Stimulated activated naive CD8-positive, alpha-beta T cell treated with anti-CD3 and anti-CD28 coated beads, Interleukin-15, Interleukin-2, amounts not matched to agents 100 U/mL and 50 U/mL, for 24 hours (primary cell): ENCODE results near the gene TPSAB1.
A peak's percentile ranks its signal among the peaks of the same experiment; 100 is the strongest.

Source experiments
- ATAC-seq: fragments of 150-1000 bp; cut with Tn5 transposase; one replicate; pipeline ENCODE4 v1.10.0; 2021
- DNase-seq: peaks from one replicate; pipeline ENCODE4 v3.0.0; 2021

The TPSAB1 gene

DNA sequence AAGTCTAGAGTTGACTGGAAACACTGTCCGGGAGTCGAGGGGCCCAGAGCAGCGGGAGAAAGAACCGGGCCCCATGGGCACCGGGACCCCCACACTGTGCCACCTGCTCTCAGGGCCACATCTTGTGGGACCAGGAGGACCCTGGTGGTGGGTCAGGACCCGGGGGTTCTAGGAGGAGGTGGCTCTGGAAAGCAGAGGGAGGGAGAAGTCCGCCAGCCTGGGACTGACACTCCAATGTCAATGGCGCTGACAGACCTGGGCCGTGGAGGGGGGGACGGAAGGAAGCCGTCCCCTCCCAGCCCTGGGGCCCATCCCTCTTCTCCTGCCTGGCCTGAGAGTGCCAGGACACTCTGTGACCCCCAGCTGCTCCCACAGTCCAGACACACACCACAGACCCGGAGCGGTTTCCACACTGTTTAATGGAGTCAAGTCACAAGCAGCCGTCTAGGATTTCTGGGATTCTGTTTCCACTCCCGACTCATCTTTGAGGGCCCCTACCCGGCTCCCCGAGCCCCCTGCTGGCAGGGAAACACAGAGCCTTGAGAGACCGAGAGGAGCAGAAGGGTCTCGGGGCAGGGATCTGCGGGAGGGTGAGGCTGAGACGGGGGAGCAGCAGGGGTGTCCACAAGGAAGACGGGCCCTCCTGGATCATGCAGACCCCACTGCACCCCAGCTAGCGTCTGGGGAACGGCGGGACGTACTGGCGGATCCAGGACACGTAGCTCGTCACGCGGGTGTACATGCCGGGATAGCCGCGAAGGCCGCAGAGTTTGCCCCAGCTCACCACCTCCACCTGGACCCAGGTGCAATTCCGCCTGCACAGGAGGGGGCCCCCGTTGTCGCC is 45.4 kb downstream of the TPSAB1 start:
- DNase-seq = no peak
- ATAC-seq = no peak

DNA sequence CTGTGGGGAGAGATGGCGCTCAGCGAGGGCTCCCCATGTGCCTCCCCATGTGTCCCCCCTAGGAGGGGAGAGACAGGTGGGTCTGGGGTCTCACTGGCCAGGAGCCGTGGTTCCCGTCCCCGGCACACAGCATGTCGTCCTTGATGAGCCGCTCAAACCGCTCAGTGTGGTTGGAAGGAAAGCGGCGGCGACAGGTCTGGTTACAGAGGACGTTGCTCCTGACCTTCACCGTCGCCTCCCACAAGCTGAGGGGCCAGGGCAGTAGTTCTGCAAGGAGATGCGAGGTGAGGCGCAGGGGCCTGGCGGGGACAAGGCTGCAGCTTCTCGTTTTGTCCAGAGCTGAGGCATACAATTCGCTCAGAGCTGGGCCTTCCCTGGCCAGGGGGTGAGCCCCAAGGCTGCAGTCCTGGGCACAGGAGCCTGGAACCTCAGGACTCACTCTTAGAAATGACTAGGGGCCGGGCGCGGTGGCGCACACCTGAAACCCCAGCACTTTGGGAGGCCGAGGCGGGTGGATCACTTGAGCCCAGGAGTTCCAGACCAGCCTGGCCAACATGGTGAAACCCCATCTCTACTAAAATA is 46.1 kb downstream of the TPSAB1 start:
- DNase-seq (no peak), ATAC-seq (no peak)

DNA sequence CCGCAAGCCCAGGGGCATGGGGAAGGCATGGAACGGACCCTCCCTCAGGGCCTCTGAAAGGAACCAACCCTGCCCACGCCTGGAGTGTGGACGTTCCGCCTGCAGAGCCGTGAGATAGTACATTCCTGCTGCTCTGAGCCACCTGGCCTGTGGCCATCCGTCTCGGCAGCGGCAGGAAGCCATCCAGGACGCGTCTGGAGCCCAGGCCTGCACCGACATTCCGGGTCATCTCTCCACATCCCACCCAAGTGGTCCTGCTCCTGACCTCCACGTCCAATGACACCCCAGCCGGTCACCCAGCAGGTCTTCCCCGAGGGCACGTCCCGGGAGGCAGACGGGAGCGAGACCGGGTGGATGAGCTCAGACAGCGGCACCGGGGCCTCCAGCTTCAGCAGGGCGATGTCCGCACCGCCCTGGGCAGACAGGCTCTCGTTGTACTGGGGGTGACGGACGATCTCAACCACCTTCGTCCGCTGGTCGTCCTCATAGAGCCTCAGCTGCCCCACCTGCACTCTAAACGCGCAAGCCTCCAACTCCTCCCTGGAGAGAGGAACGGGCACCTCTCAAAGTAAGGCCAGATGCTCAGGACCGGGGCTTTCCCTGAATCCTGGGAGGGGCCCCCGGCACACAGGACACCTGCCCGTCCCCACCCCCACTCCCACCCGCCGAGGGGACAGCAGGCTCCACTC is 47.6 kb downstream of the TPSAB1 start:
- DNase-seq = no peak
- no peak for ATAC-seq

DNA sequence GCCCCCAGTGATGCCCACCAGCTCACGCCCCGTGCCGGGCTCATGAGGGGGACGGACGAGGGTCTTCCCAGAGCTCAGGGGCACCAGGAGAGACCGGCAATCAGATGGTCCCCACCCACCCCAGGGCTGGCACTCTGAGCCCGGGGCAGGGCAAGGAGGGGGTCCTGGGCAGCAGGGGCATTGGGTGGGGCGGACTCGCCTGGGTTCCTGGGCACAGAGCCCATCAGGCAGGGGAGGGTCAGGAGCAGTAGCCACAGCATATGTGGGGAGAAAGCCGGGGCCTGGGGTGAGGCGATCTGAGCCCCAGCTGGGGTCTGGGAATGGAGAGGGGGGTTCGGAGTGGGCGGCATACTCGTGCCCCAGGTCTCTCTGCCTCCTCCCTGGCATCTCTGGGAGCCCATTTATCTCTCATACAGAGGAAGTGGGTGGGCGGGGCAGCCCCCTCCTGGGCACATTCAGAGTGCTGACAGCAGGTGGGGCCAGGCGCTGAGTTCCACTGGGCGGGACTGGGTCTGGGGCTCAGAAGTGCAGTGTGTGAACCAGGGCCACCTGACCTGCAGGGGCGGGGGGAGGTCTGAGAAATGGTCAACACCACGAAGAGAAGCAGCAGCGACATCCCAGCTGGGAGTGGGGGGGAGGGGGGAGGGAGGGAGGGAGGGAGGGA is 48.4 kb downstream of the TPSAB1 start:
- ATAC-seq (peak; percentile 47), DNase-seq (peak; percentile 34)

DNA sequence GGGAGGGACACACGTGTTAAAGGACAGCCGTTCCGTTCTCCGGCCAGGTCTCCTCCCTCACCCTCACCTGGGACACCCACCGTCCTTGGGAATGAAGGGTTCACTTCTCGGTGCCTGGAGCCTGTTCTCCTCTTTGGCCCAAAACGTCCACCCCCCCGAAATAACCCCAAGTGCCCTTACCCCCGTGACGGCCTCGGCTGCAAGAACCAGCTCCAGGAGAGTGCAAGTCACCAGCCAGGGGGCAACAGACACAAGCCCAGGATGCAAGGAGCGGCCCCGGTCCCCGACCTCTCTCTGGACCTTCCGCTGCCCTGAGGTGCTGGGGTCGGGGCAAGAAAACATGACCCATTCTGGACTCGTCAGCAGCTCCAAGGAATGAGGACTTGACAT is 49.0 kb downstream of the TPSAB1 start:
- DNase-seq (no peak), ATAC-seq (no peak)

DNA sequence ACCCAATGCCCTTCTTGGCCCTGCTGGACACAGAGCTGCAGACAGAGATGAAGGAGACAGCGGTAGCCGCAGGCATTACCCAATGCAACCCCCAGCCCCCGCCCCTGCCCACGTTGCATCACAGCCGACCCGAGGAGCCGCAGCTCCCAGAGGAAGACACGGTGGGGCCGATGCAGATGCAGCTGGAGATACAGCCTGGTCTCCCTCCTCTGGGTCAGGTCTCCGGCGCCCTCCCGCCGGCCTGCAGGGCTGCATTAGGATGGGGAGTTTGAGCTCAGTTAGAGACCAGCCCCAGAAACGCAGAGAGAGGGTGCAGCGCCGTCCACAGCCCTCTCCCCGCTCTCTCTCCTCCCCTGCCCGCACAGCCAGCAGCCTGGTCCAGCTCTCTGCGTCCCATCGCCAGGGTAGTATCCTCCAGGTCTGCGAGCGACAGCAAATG is 49.6 kb downstream of the TPSAB1 start:
- DNase-seq = no peak
- ATAC-seq = no peak

DNA sequence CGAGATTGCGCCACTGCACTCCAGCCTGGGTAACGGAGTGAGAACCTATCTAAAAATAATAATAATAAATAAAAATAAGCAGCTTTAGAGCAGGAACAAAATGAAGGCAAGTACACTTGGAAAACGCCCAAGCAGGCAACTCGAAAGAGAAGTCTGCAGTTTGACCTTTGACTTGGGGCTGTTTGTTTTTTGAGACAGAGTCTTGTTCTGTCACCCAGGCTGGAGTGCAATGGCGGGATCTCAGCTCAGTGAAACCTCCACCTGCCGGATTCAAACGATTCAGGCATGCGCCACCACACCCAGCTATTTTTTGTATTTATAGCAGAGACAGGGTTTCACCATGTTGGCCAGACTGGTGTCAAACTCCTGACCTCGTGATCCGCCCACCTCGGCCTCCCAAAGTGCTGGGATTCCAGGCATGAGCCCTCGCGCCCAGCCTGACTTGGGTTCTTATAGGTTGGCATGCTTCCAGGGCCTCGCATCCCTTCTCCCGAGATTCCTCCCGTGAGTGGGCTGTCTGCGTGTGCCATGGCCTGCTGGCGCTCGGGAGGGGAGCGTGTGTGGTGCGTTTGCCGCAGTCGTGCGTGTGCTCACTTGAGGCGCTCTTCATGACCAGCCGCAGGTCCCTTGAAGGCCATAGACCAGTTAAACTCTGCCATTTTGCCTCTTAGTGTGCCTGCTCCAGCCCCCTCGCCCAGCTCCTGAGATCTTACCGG is 50.5 kb downstream of the TPSAB1 start:
- DNase-seq (no peak), ATAC-seq (no peak)

DNA sequence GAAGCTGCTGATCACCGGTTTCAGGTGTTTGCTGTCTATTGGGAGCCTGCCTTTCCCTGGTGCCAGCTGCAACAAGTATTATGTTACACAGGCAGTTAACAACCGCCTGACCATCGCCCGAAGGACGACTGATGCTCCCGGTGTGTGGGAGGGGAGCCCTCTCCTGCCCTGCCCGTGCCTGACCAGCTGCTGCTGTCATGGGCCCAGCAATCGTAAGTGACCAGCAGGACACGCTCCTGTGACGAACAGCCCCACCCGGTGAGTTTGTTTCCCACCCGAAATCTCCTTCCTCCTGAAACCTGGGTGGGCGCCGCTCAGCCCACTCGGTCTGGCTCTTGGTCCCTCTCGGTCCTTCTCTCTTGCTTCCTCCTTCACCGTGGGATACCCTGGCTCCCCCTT is 51.1 kb downstream of the TPSAB1 start:
- DNase-seq = no peak
- no peak for ATAC-seq
